Measurements from ENCODE around the gene PHACTR3. TPM values are rescaled to one million over a fixed set of nuclear protein-coding genes. Genes with fewer than 3 reads are reported as not detected.

PHACTR3 gene
- total and polyA plus RNA-seq, 4 donors = 0.14 to 0.42 (median 0.17) TPM

DNA sequence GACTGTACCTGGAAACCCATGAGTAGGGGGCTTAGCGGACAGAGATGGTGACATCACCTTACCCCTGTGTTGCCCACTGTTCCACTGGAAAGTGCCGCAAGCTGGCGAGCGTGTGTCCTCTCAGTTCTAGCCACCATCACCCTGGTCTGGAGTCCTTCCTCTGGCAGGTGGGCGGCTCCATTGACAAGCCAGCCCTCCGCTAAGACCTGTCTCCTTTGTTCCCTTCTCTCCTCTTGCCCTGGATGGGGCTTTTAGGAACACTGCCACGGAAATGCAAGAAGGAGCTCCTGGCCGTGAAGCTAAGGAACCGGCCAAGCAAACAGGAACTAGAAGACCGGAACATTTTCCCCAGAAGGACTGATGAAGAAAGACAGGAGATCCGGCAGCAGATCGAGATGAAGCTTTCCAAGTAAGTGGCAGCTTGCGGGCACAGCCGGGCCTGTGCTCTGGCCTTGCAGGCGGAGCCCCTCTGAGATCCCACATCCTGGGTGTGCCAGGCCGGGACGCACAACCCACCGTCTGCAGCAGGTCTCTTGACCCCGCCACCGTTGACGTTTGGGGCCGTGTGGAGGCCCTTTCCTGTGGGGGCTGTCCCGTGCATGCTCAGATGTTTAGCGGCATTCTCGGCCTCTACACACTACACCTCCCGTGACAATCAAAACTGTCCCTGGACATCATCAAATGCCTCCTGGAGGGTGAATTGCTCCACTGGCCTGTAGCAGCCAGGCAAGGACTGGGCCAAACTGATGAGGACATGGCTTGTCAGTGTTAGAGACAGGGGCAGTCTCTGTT is 201.6 kb downstream of the PHACTR3 start:
- Histone ChIP-seq H3K36me3 (ENCODE audit: control insufficient read depth in 4 of 4, insufficient read depth in 3 of 4, low read depth in 1 of 4, low read length in 3 of 4) (no peaks in the 10 kb centered on the region), H3K27ac (ENCODE audit: low read depth in 1 of 2, low read length in 2 of 2) (no peak overlapping the region), H3K27me3 (ENCODE audit: control insufficient read depth in 4 of 4, insufficient read depth in 4 of 4, low read length in 3 of 4) (peaks cover 0 to 5% (median 0%) of the 10 kb centered on the region in 4 donors), H3K4me1 (ENCODE audit: control insufficient read depth in 4 of 4, insufficient read depth in 4 of 4, low read length in 3 of 4) (no peaks in the 10 kb centered on the region), H3K9ac (ENCODE audit: low read depth in 1 of 2, low read length in 2 of 2) (no peak overlapping the region), H3K9me3 (ENCODE audit: control insufficient read depth in 4 of 4, low read length in 3 of 4) (peaks cover 0 to 10% (median 2%) of the 10 kb centered on the region in 4 donors), H3K4me3 (ENCODE audit: low read depth in 1 of 3, low read length in 3 of 3) (no peak overlapping the region)
- WGBS = 83% methylated on average over 26 of the region's 26 CpGs
- DNase-seq (ENCODE audit: low spot score) = peak; percentile 13
- TF ChIP-seq, protein P1, sequence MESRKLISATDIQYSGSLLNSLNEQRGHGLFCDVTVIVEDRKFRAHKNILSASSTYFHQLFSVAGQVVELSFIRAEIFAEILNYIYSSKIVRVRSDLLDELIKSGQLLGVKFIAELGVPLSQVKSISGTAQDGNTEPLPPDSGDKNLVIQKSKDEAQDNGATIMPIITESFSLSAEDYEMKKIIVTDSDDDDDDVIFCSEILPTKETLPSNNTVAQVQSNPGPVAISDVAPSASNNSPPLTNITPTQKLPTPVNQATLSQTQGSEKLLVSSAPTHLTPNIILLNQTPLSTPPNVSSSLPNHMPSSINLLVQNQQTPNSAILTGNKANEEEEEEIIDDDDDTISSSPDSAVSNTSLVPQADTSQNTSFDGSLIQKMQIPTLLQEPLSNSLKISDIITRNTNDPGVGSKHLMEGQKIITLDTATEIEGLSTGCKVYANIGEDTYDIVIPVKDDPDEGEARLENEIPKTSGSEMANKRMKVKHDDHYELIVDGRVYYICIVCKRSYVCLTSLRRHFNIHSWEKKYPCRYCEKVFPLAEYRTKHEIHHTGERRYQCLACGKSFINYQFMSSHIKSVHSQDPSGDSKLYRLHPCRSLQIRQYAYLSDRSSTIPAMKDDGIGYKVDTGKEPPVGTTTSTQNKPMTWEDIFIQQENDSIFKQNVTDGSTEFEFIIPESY (IDR thresholded peaks at IDR 0.05) = no peak
- TF ChIP-seq FOXA1 (IDR thresholded peaks at IDR 0.05) = no peak
- TF ChIP-seq, protein P2, sequence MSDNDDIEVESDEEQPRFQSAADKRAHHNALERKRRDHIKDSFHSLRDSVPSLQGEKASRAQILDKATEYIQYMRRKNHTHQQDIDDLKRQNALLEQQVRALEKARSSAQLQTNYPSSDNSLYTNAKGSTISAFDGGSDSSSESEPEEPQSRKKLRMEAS (IDR thresholded peaks at IDR 0.05) = no peak
- no peak for TF ChIP-seq YY1 (IDR thresholded peaks at IDR 0.05)
- no peak for TF ChIP-seq HNF4G (IDR thresholded peaks at IDR 0.05)
- no peak for TF ChIP-seq SP1 (IDR thresholded peaks at IDR 0.05)
- TF ChIP-seq, protein P3, sequence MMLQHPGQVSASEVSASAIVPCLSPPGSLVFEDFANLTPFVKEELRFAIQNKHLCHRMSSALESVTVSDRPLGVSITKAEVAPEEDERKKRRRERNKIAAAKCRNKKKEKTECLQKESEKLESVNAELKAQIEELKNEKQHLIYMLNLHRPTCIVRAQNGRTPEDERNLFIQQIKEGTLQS (IDR thresholded peaks at IDR 0.05) = no peak
- TF ChIP-seq RXRA (IDR thresholded peaks at IDR 0.05) = no peak
- no peak for TF ChIP-seq HNF4A (conservative IDR thresholded peaks at IDR 0.05)
- TF ChIP-seq, protein P4, sequence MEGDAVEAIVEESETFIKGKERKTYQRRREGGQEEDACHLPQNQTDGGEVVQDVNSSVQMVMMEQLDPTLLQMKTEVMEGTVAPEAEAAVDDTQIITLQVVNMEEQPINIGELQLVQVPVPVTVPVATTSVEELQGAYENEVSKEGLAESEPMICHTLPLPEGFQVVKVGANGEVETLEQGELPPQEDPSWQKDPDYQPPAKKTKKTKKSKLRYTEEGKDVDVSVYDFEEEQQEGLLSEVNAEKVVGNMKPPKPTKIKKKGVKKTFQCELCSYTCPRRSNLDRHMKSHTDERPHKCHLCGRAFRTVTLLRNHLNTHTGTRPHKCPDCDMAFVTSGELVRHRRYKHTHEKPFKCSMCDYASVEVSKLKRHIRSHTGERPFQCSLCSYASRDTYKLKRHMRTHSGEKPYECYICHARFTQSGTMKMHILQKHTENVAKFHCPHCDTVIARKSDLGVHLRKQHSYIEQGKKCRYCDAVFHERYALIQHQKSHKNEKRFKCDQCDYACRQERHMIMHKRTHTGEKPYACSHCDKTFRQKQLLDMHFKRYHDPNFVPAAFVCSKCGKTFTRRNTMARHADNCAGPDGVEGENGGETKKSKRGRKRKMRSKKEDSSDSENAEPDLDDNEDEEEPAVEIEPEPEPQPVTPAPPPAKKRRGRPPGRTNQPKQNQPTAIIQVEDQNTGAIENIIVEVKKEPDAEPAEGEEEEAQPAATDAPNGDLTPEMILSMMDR (IDR thresholded peaks at IDR 0.05; ENCODE audit: low read depth, low read length, missing input control) = no peak

DNA sequence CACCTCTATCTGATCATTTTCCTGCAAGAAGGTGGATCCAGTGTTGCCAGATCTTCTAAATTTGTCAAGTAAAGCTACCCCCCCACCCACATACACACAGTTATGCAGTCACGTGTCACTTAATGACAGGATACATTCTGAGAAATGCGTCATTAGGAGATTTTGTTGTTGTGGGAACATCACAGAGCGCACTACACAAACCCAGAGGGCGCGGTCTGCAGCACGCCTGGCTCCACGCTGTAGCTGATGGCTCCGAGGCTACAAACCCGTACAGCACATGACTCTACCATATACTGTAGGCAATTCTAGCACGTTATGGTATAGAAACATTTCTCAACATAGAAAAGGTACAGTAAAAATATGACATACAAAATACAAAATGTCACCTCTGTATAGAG is 202.2 kb downstream of the PHACTR3 start:
- Histone ChIP-seq H3K27ac (ENCODE audit: low read depth in 1 of 2, low read length in 2 of 2) (no peak overlapping the region), H3K9me3 (ENCODE audit: control insufficient read depth in 4 of 4, low read length in 3 of 4) (peaks cover 0 to 4% (median under 1%) of the 10 kb centered on the region in 4 donors), H3K4me3 (ENCODE audit: low read depth in 1 of 3, low read length in 3 of 3) (no peak overlapping the region), H3K36me3 (ENCODE audit: control insufficient read depth in 4 of 4, insufficient read depth in 3 of 4, low read depth in 1 of 4, low read length in 3 of 4) (no peaks in the 10 kb centered on the region), H3K27me3 (ENCODE audit: control insufficient read depth in 4 of 4, insufficient read depth in 4 of 4, low read length in 3 of 4) (peaks cover 0 to 5% (median 0%) of the 10 kb centered on the region in 4 donors), H3K9ac (ENCODE audit: low read depth in 1 of 2, low read length in 2 of 2) (no peak overlapping the region), H3K4me1 (ENCODE audit: control insufficient read depth in 4 of 4, insufficient read depth in 4 of 4, low read length in 3 of 4) (no peaks in the 10 kb centered on the region)
- TF ChIP-seq JUND (IDR thresholded peaks at IDR 0.05) (no peak), EGR1 (IDR thresholded peaks at IDR 0.05; ENCODE audit: low read depth in 2 of 2) (no peak), RAD21 (IDR thresholded peaks at IDR 0.05) (no peak), FOXA1 (IDR thresholded peaks at IDR 0.05) (no peak), NR2F2 (IDR thresholded peaks at IDR 0.05) (no peak), RXRA (IDR thresholded peaks at IDR 0.05) (no peak), YY1 (IDR thresholded peaks at IDR 0.05) (no peak)
- TF ChIP-seq, protein P3 (IDR thresholded peaks at IDR 0.05) = no peak
- DNase-seq (ENCODE audit: low spot score) = peak; percentile 21
- 90% methylated on average over 10 of the region's 10 CpGs for WGBS

All from liver (tissue), 9 donors.